ENCODE data around the gene TLN1. TPM values are rescaled to one million over a fixed set of nuclear protein-coding genes. Genes with fewer than 3 reads are reported as not detected.

TLN1 gene
- total RNA-seq, 2 donors from 2014 or later = 167 to 315 TPM

- WGBS = 75% methylated on average over 2 of the region's 2 CpGs
- DNase-seq (ENCODE audit: low spot score) = no peak
- Histone ChIP-seq H3K4me1 (replicated peaks) (no peaks in the 10 kb centered on the region), H3K9me3 (no peaks in the 10 kb centered on the region), H3K27me3 (replicated peaks; ENCODE audit: insufficient read depth) (no peaks in the 10 kb centered on the region), H3K4me3 (peak overlapping the region; percentile 76 to 84), H3K27ac (peak overlapping the region; percentile 90 to 92), H3K36me3 (no peaks in the 10 kb centered on the region)
- TF ChIP-seq POLR2A (IDR thresholded peaks at IDR 0.05) (no peak), CTCF (IDR thresholded peaks at IDR 0.05) (no peak), POLR2AphosphoS5 (IDR thresholded peaks at IDR 0.05) (no peak)
- intact Hi-C loops (cut with DNase I) = no loop called here
Measured at GRCh38 chr9:35687972-35688557, 43.9 kb downstream of the TLN1 start.

- no peaks in the 10 kb centered on the region for H3K27me3 ChIP-seq (replicated peaks; ENCODE audit: insufficient read depth)
- H3K36me3 ChIP-seq = no peaks in the 10 kb centered on the region
- H3K4me3 ChIP-seq = peak overlapping the region in 1 of 2 donors; percentile 76
- WGBS = 54% methylated on average over 2 of the region's 2 CpGs
- H3K4me1 ChIP-seq (replicated peaks) = no peaks in the 10 kb centered on the region
- TF ChIP-seq POLR2A (IDR thresholded peaks at IDR 0.05) = no peak
- no peak for TF ChIP-seq CTCF (IDR thresholded peaks at IDR 0.05)
- TF ChIP-seq POLR2AphosphoS5 (IDR thresholded peaks at IDR 0.05) = no peak
- H3K9me3 ChIP-seq = no peaks in the 10 kb centered on the region
- H3K27ac ChIP-seq = peak overlapping the region; percentile 90 to 92
- no peak for DNase-seq (ENCODE audit: low spot score)
- intact Hi-C loops (cut with DNase I) = no loop called here
Measured at GRCh38 chr9:35687306-35687705, 44.7 kb downstream of the TLN1 start.

GRCh38 chr9:35686222-35687203, 45.5 kb downstream of the TLN1 start:
- Histone ChIP-seq H3K4me1 (replicated peaks) (no peaks in the 10 kb centered on the region), H3K4me3 (peak overlapping the region; percentile 12 to 76), H3K27me3 (replicated peaks; ENCODE audit: insufficient read depth) (no peaks in the 10 kb centered on the region), H3K36me3 (no peaks in the 10 kb centered on the region), H3K9me3 (no peaks in the 10 kb centered on the region), H3K27ac (peak overlapping the region; percentile 90 to 92)
- TF ChIP-seq CTCF (IDR thresholded peaks at IDR 0.05) (no peak), POLR2AphosphoS5 (IDR thresholded peaks at IDR 0.05) (no peak), POLR2A (IDR thresholded peaks at IDR 0.05) (no peak)
- intact Hi-C loops (cut with DNase I) = no loop called here
- no peak for DNase-seq (ENCODE audit: low spot score)
- WGBS = 51% methylated on average over 11 of the region's 11 CpGs

GRCh38 chr9:35685506-35685905, 46.5 kb downstream of the TLN1 start:
- Histone ChIP-seq H3K4me1 (replicated peaks) (no peaks in the 10 kb centered on the region), H3K27me3 (replicated peaks; ENCODE audit: insufficient read depth) (no peaks in the 10 kb centered on the region), H3K27ac (peak overlapping the region; percentile 40 to 90), H3K9me3 (no peaks in the 10 kb centered on the region), H3K4me3 (peak overlapping the region in 1 of 2 donors; percentile 8), H3K36me3 (no peaks in the 10 kb centered on the region)
- WGBS = 62% methylated on average over 13 of the region's 13 CpGs
- TF ChIP-seq POLR2AphosphoS5 (IDR thresholded peaks at IDR 0.05) (no peak), POLR2A (IDR thresholded peaks at IDR 0.05) (no peak), CTCF (IDR thresholded peaks at IDR 0.05) (no peak)
- no peak for DNase-seq (ENCODE audit: low spot score)
- intact Hi-C loops (cut with DNase I) = no loop called here

Measured in prostate gland (tissue), 2 donors.